Adrenal gland (tissue), 5 donors: ENCODE data around the gene PRRG3.

Source experiments
- POLR2A ChIP-seq, 2 donors: fragments of 450-650 bp; IDR thresholded peaks; one replicate each; pipeline ENCODE4 v1.6.1; 2017; ENCODE audit warnings: antibody characterized with exemption in 2 of 2, mild to moderate bottlenecking in 2 of 2, moderate library complexity in 1 of 2
- TF ChIP-seq, protein P1 (sequence below), 6 experiments: fragments of 450-650 bp in 4 of 6; fragments of 200-600 bp in 2 of 6; sonication (generic) in 1 of 6; IDR thresholded peaks; 1 replicate in 5 of 6; 2 replicates in 1 of 6; pipeline versions ENCODE4 v1.5.1 to v1.8.0; 2016 to 2021; ENCODE audit warnings: antibody characterized with exemption in 6 of 6, mild to moderate bottlenecking in 2 of 6, moderate library complexity in 1 of 6
- donor health status: DM: no; HTN: no; CAD: no.

DNA sequence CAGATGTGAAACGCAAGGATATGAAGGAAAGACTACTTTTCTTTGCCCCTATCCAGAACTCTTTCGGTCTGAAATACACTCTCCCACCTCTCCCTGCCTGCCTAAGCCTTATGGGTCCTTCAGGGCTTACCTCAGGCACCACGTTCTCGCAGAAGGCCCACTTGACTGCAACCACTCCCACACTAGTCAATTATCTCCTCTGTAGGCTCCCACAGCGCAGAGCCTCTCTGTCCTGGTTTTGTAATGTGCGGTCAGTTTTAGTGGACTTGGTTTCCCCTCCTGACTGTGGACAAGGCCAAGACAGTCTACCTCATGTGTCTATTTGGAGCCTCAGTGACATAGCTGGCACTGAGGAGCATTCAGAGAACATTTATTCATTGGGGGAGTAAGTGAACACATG lies 50.4 kb downstream of the PRRG3 start:
- TF ChIP-seq, protein P1, sequence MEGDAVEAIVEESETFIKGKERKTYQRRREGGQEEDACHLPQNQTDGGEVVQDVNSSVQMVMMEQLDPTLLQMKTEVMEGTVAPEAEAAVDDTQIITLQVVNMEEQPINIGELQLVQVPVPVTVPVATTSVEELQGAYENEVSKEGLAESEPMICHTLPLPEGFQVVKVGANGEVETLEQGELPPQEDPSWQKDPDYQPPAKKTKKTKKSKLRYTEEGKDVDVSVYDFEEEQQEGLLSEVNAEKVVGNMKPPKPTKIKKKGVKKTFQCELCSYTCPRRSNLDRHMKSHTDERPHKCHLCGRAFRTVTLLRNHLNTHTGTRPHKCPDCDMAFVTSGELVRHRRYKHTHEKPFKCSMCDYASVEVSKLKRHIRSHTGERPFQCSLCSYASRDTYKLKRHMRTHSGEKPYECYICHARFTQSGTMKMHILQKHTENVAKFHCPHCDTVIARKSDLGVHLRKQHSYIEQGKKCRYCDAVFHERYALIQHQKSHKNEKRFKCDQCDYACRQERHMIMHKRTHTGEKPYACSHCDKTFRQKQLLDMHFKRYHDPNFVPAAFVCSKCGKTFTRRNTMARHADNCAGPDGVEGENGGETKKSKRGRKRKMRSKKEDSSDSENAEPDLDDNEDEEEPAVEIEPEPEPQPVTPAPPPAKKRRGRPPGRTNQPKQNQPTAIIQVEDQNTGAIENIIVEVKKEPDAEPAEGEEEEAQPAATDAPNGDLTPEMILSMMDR (IDR thresholded peaks at IDR 0.05) = no peak
- TF ChIP-seq POLR2A (IDR thresholded peaks at IDR 0.05) = no peak
